A549 treated with Mapracorat at 1 μM for 4 hours (cell line): ENCODE results near the gene ZNF800. TPM values are rescaled to one million over a fixed set of nuclear protein-coding genes. Genes with fewer than 3 reads are reported as not detected.

Source experiments
- total RNA-seq: library from RNA; stranded (reverse); fragments of 200-300 nt; extraction: Qiagen RNA extraction; gene quantifications from 5 replicates; pipeline ENCODE4 v1.2.3, GENCODE V29; 2022

Gene ZNF800
- total RNA-seq = 8.3 to 14.7 TPM (median 10.2 TPM) in 5 replicates

DNA sequence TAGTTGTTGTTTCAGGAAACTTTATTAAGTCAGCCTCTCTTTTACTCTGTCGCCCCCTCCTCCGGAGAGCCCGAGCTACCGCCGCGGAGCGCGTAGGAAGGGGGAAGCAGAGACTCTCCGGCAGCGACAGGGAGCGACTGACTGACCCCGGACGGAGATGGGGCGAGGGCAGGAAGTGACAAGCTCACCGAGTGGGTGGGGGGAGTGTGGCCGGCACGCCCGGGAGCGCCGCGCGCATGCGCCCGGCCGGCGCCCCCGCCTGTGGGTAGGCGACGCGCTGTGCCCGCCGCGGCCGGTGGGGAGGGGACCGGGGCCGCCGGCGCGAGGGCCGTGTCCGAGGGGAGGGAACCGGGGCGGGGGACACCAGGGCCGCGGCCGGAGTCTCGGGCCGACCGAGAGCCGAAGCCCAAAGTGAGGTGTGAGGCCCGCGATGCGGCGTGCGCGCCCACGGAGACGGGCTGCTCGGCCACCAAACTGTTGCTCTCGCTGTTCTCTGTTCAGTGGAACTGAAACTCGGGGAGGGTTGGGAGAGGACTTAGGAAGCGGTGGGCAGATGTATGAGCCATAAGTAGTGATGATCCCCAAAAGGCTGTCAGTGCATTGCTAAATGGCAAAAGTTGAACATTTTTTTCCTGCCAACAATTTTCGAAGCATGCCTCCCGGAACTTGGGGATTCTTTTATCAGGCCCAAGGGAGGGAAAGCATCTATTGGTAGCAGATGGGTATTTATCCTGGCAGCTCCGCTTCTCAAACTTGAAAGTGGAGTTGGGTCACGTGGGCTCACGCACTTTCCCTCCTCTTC is at the start of gene ZNF800:
TSS of gene ZNF800 (minus strand) at position 143 of the 802 bp plus-strand sequence. CDS start 1,151 bp downstream, outside the sequence.

Other genes starting within 250 kb of the ZNF800 start
- gene GRM8, start 139.8 kb downstream of the ZNF800 start, total RNA-seq = not detected in 5 replicates
- gene GCC1, start 192.9 kb upstream of the ZNF800 start, total RNA-seq = 13.0 to 15.2 TPM (median 13.9 TPM) in 5 replicates
- gene ARF5, start 195.7 kb upstream of the ZNF800 start, total RNA-seq = 162 to 204 TPM (median 166 TPM) in 5 replicates
- 0.21 to 0.73 TPM (median 0.37 TPM) in 3 of 5 replicates, not detected in the others for gene FSCN3, start 201.0 kb upstream of the ZNF800 start, total RNA-seq
- gene PAX4, start 225.4 kb upstream of the ZNF800 start, total RNA-seq = not detected in 5 replicates